Adipose tissue (tissue), 3 donors: ENCODE data around the gene UNC45A. TPM values are rescaled to one million over a fixed set of nuclear protein-coding genes. Genes with fewer than 3 reads are reported as not detected.
"Not testable (repeated sequence)": the region's sequence is repeated elsewhere in the genome, so short reads cannot be mapped to it uniquely, and the experiment has no call there.

ENCODE experiments used
- H3K27ac ChIP-seq: one replicate; pipeline ENCODE4 v1.5.1; 2013; ENCODE audit warnings: low read depth, low read length
- WGBS, 3 donors: extraction: QIAGEN DNeasy Blood & Tissue Kit; methylation state at CpG; one replicate each; pipeline ENCODE4 v1.1.7; 2013; 5-methylcytosine and 5-hydroxymethylcytosine counted together
- polyA plus RNA-seq, 3 donors: library from polyadenylated mRNA; stranded (reverse); fragments of 200-250 nt; gene quantifications; one replicate each; pipeline ENCODE4 v1.2.3, GENCODE V29; 2013
- donor health status: healthy with polysubstance abuse.
- donor health status: Bipolar disorder and iron deficiency.
- donor health status: healthy.

UNC45A gene
- polyA plus RNA-seq, 3 donors: 35.3 to 50.6 (median 41.7) TPM

DNA sequence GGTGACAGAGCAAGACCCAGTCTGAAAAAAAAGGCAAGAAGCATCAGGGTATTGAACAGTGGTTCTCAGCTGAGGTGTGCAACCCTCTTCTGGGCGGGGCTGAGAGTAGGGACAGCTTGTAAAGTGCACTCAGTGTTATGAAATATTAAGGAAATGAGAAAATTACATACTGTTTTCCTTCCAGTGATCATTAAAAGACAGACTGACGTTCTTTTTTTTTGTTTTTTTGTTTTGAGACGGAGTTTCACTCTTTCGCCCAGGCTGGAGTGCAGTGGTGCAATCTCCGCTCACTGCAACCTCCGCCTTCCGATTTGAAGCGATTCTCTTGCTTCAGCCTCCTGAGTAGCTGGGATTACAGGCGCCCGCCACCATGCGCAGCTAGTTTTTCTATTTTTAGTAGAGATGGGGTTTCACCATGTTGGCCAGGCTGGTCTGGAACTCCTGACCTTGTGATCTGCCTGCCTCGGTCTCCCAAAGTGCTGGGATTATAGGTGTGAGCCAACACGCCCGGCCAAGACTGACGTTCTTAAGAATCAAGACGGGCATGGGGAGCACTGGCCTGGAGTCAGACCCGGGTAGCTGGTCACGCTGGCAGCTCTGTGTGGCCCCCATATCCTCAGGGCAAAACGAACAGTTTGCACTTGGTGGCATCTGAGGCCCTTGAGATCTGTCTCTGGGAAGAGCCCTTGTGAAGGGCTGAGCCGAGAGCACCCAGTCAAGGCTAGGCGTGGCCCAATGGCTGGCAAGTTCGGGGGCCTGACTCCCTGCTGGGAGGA is 20.6 kb upstream of the UNC45A start:
- WGBS, 3 donors: 72 to 89% (median 80%) methylated on average over 22 of the region's 22 CpGs
- H3K27ac ChIP-seq: no peak overlapping the region

GRCh38 chr15:90915216-90915807 is 19.8 kb upstream of the UNC45A start:
- no peak overlapping the region for H3K27ac ChIP-seq
- WGBS, 3 donors: 65 to 74% (median 68%) methylated on average over 7 of the region's 7 CpGs

- no peak overlapping the region for H3K27ac ChIP-seq
- WGBS, 3 donors: 52 to 75% (median 62%) methylated on average over 20 to 25 of the region's 25 CpGs
Observed at GRCh38 chr15:90915808-90916440, 19.2 kb upstream of the UNC45A start.

GRCh38 chr15:90916461-90916860 is 18.6 kb upstream of the UNC45A start:
- H3K27ac ChIP-seq: no peak overlapping the region
- 78 to 90% (median 79%) methylated on average over 11 of the region's 11 CpGs for WGBS, 3 donors

- H3K27ac ChIP-seq: no peak overlapping the region
- 93 to 96% (median 94%) methylated on average over 12 of the region's 12 CpGs for WGBS, 3 donors
Observed at GRCh38 chr15:90917569-90917968, 17.5 kb upstream of the UNC45A start.

- 93 to 97% (median 97%) methylated on average over 23 of the region's 23 CpGs for WGBS, 3 donors
- no peak overlapping the region for H3K27ac ChIP-seq
Observed at GRCh38 chr15:90918034-90918788, 16.9 kb upstream of the UNC45A start.

- H3K27ac ChIP-seq: no peak overlapping the region
- WGBS, 3 donors: 88 to 94% (median 93%) methylated on average over 6 of the region's 6 CpGs
Observed at GRCh38 chr15:90918835-90919234, 16.2 kb upstream of the UNC45A start.

DNA sequence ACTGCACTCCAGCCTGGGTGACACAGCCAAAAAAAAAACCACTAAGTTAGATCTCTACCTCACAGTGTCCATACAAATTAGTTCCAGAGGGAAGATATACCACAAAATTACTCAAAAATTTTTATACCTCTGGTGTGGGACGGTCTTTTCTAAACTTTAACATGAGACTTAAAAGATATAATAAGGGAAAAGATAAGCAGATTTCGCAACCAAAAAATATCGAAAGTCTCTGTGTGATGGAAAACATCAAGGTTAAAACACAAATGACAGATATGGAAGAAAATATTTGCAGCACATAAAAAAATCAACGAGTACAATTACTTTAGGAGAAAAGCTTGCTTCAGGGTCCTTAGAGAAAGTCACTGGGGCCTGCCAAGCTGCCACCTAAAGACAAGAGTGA is 13.2 kb upstream of the UNC45A start:
- 56 to 89% (median 84%) methylated on average over 4 of the region's 4 CpGs for WGBS, 3 donors
- no peak overlapping the region for H3K27ac ChIP-seq

GRCh38 chr15:90922712-90923322 is 12.3 kb upstream of the UNC45A start:
- not testable (repeated sequence) for H3K27ac ChIP-seq
- WGBS, 3 donors: 85 to 93% (median 87%) methylated on average over 7 of the region's 7 CpGs

DNA sequence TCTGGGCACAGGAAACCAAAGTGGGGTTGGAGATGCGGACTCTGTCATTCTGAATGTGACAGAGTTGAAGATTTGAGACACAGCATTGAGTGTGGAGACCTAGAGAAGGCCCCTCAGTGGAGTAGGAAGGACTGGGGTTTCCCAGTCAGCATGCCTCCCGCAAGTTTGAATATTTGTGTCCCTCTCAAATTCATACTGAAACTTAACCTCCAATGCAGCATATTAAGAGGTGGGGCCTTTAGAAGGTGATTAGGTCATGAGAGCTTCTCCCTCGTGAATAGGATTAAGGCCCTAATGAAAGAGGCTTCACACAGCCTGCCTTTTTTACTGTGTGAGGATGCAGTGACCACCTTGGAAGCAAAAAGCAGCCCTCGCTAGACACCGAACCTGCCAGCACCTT is 10.7 kb upstream of the UNC45A start:
- H3K27ac ChIP-seq: no peak overlapping the region
- WGBS, 3 donors: 86 to 87% (median 87%) methylated on average over 5 of the region's 5 CpGs

DNA sequence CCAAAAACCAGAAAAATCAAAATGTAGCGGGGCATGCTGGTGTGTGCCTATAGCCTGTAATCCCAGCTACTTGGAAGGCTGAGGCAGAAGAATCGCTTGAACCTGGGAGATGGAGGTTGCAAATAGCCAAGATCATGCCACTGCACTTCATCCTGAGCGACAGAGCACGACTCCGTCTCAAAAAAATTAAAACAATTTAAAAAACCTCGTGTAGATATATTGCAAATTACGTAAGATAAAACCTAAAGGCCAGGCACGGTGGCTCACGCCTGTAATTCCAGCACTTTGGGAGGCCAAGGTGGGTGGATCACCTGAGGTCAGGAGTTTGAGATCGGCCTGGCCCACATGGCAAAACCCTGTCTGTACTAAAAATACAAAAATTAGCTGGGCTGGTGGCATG is 8.3 kb upstream of the UNC45A start:
- not testable (repeated sequence) for H3K27ac ChIP-seq
- WGBS, 3 donors: 92 to 95% (median 93%) methylated on average over 10 of the region's 10 CpGs

DNA sequence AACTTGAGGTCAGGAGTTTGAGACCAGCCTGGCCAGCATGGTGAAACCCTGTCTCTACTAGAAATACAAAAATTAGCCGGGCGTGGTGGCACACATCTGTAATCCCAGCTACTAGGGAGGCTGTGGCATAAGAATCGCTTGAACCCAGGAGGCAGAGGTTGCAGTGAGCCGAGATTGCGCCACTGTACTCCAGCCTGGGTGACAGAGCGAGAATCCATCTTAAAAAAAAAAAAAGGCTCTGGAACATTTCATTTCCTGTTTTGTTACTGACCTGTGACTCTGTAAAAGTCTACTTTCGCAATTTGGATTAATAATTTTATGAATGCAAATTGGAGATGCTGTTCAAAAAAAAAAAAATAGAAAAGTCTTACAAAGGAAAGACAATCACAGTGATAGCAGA is 7.0 kb upstream of the UNC45A start:
- not testable (repeated sequence) for H3K27ac ChIP-seq
- WGBS, 3 donors: 49 to 83% (median 57%) methylated on average over 7 of the region's 7 CpGs

- peak overlapping the region; percentile 70 for H3K27ac ChIP-seq
- WGBS, 3 donors: 39 to 46% (median 42%) methylated on average over 21 of the region's 21 CpGs
Observed at GRCh38 chr15:90929246-90930019, 5.7 kb upstream of the UNC45A start.

GRCh38 chr15:90930861-90931574 is 4.1 kb upstream of the UNC45A start:
- 54 to 58% (median 58%) methylated on average over 15 of the region's 15 CpGs for WGBS, 3 donors
- peak overlapping the region; percentile 70 for H3K27ac ChIP-seq

DNA sequence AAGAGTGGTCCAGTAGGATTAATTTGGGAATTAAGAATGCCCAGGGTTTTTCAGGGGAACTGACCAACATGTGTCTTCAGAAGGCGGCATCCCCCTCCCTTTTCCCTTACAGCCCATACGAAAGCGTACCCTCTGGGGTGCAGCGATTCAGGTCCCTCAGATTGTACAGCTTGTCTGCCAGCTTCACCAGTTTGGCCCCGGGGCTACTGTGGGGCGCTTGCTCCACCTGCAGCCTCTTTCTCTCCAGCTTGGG is 3.6 kb upstream of the UNC45A start:
- WGBS, 3 donors: 13 to 32% (median 29%) methylated on average over 6 of the region's 6 CpGs
- peak overlapping the region; percentile 31 for H3K27ac ChIP-seq

DNA sequence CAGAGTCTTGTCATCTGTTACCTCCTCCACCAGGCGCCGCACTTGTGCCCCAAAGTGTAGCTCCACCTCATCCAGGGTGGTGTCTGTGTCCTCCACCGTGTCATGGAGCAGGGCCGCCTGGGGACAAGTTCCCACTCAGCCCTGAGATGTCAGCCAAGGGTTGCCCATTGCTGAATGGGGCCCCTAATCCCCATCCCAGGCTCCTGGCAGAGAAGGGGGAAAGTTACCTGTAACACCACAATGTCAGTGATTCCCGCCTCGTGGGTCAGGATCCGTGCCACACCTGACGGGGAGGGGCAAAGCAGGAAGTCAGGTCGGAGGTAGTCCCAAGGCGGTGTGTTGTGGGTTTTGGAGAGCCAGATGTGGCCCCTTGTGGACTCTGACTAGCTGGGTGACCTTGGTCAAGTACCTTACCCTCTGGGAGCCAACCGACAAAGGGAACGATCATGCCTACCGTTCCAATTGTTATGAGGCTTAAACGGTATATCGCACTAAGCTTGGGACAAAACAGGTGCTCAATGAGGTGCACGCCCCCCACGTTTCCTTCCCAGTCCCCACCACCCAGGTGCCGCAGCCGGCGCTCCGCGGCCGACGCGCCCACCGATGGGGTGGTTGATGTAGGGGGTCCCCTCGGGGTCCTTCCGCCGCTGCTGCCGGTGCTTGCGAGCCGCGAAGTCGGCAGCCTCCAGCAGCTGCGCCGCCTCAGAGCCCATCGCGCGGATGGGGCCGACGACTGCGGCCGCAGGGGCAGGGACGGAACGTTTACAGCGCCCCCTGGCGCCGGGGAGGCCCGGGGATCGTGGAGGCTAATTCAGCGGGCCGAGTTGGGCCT is 3.0 kb upstream of the UNC45A start, which contains the start of gene HDDC3:
TSS of gene HDDC3 (minus strand) at position 722 of the 832 bp plus-strand sequence. CDS start at position 713, 9 bp downstream.
- H3K27ac ChIP-seq: peak within 1 kb of the TSS; percentile 31
- 0 to 1% (median 1%) methylated on average over 49 to 52 of the region's 52 CpGs for WGBS, 3 donors

DNA sequence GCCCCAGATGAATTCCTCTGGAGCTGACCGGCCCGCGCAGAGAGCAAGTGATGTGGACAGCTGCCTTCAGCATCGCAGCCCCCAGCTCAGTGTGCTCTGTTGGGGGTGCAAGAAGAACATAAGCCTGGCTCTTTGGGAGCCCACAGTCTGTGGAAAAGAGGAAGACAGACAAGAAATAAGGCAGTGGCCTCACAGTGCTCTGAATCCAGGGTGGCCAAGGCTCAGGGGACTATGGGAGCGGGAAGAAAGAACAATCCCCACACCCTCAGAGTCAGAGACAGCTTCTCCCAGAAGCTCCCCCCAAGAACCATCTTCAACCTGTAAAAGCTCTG is 2.5 kb upstream of the UNC45A start:
- H3K27ac ChIP-seq: no peak overlapping the region
- 17 to 19% (median 17%) methylated on average over 5 of the region's 5 CpGs for WGBS, 3 donors
